PC-3 (cell line): ENCODE results near the gene CCL27. TPM values are rescaled to one million over a fixed set of nuclear protein-coding genes. Genes with fewer than 3 reads are reported as not detected.
A peak's percentile ranks its signal among the peaks of the same experiment; 100 is the strongest.

Source experiments
- ATAC-seq: fragments of 200-7000 bp; cut with Tn5 transposase; 2 replicates; pipeline ENCODE4 v1.9.1; 2020; ENCODE audit warnings: mild to moderate bottlenecking, moderate library complexity
- BruUV-seq: library from RNA; stranded (reverse); fragments of 400-500 nt; replicated peaks from 2 replicates; lab custom pipeline; 2021; lab: Mats Ljungman, UMichigan
- CTCF ChIA-PET: fragments of 300-600 bp; sonication (Branson Sonifier 250); formaldehyde crosslinking; loops from one replicate; lab custom pipeline; 2022; ENCODE audit warnings: antibody characterized with exemption; lab: Charles Lee
- POLR2A ChIA-PET: fragments of 300-600 bp; sonication (Branson Sonifier 250); formaldehyde crosslinking; loops from one replicate; lab custom pipeline; 2022; ENCODE audit warnings: antibody characterized with exemption; ENCODE audit not compliant: unreplicated experiment; lab: Charles Lee
- DNase-seq: peaks from one replicate; pipeline ENCODE4 v3.0.0-alpha.2; 2015
- H2AFZ ChIP-seq: fragments of 300-600 bp; sonication (generic); 2 replicates; pipeline ENCODE4 v1.6.0; 2016; ENCODE audit warnings: antibody characterized with exemption, low read length
- H3F3A ChIP-seq: fragments of 300-600 bp; sonication (generic); one replicate; pipeline ENCODE4 v1.6.0; 2017; ENCODE audit warnings: antibody characterized with exemption, low read length, control low read depth, mild to moderate bottlenecking; ENCODE audit not compliant: unreplicated experiment
- H3K27ac ChIP-seq: fragments of 300-600 bp; sonication (generic); 2 replicates; pipeline ENCODE4 v1.5.1; 2016; ENCODE audit warnings: mild to moderate bottlenecking, low read length
- H3K27me3 ChIP-seq: fragments of 300-600 bp; sonication (generic); 2 replicates; pipeline ENCODE4 v1.6.1; 2016; ENCODE audit warnings: low read length, mixed read lengths
- H3K36me3 ChIP-seq: fragments of 300-600 bp; sonication (generic); 2 replicates; pipeline ENCODE4 v1.6.1; 2016; ENCODE audit warnings: low read depth, mixed run types, low read length, mixed read lengths
- H3K4me1 ChIP-seq: fragments of 300-600 bp; sonication (generic); 2 replicates; pipeline ENCODE4 v1.5.1; 2016; ENCODE audit warnings: low read length; ENCODE audit not compliant: insufficient read depth
- H3K4me2 ChIP-seq: fragments of 300-600 bp; sonication (generic); 2 replicates; pipeline ENCODE4 v1.6.0; 2016; ENCODE audit warnings: low read length
- H3K4me3 ChIP-seq: fragments of 300-600 bp; sonication (generic); 2 replicates; pipeline ENCODE4 v1.5.1; 2016; ENCODE audit warnings: mild to moderate bottlenecking, low read length, mixed read lengths
- H3K79me2 ChIP-seq: fragments of 300-600 bp; sonication (generic); 2 replicates; pipeline ENCODE4 v1.6.1; 2017; ENCODE audit warnings: low read length, mixed read lengths
- H3K9ac ChIP-seq: fragments of 300-600 bp; sonication (generic); 2 replicates; pipeline ENCODE4 v1.6.0; 2016; ENCODE audit warnings: mild to moderate bottlenecking, low read length
- H3K9me2 ChIP-seq: fragments of 300-600 bp; sonication (generic); replicated peaks from 2 replicates; pipeline ENCODE4 v1.6.1; 2016; ENCODE audit warnings: mixed run types, low read length, mixed read lengths
- H3K9me3 ChIP-seq: fragments of 300-600 bp; sonication (generic); 2 replicates; pipeline ENCODE4 v1.6.1; 2016; ENCODE audit warnings: low read length, mixed read lengths
- H4K20me1 ChIP-seq: fragments of 300-600 bp; sonication (generic); 2 replicates; pipeline ENCODE4 v1.6.1; 2016; ENCODE audit warnings: low read length, mixed read lengths
- CTCF ChIP-seq: fragments of 300-600 bp; sonication (generic); conservative IDR thresholded peaks from 2 replicates; pipeline ENCODE4 v1.5.1; 2017; ENCODE audit warnings: antibody characterized with exemption, low read depth, mild to moderate bottlenecking, low read length
- EZH2 ChIP-seq: fragments of 300-600 bp; sonication (generic); IDR thresholded peaks from one replicate; pipeline ENCODE4 v1.6.1; 2017; ENCODE audit warnings: antibody characterized with exemption, mild to moderate bottlenecking, low read length; ENCODE audit not compliant: unreplicated experiment
- EZH2phosphoT487 ChIP-seq: fragments of 300-600 bp; sonication (generic); IDR thresholded peaks from 2 replicates; pipeline ENCODE4 v1.6.1; 2018; ENCODE audit warnings: mild to moderate bottlenecking, antibody characterized with exemption, low read length, borderline replicate concordance
- intact Hi-C: fragments of 100-400 bp; cut with micrococcal nuclease; formaldehyde crosslinking; loops from 2 replicates; pipeline ENCODE4 v1.9.0; 2023
- total RNA-seq: library from RNA; depleted of rRNA; stranded (reverse); fragments of >200 nt; gene quantifications from 2 replicates; pipeline ENCODE4 v1.2.3, GENCODE V29; 2014

CCL27 gene
- total RNA-seq, 1 experiment from 2014 or later: not detected

GRCh38 chr9:34647084-34647403, 15.4 kb downstream of the CCL27 start:
- no peak overlapping the region for H3K27ac ChIP-seq
- H3K9me3 ChIP-seq: no peaks in the 10 kb centered on the region
- H3K4me2 ChIP-seq: peak overlapping the region; percentile 92
- CTCF ChIA-PET: interaction anchor here (0.6 to 1.6 kb wide), 4 partner anchors 9 to 55 kb away, joined by 3 to 5 read pairs (median 3); partner anchors contain the start of gene SIGMAR1
- BruUV-seq: no TSS peak
- no peaks in the 10 kb centered on the region for H3K36me3 ChIP-seq
- peaks cover 17% of the 10 kb centered on the region; the same call in 1 of the 2 replicates for H3K4me1 ChIP-seq
- H3K27me3 ChIP-seq: no peaks in the 10 kb centered on the region
- peak overlapping the region; percentile 67 for H2AFZ ChIP-seq
- H4K20me1 ChIP-seq: no peaks in the 10 kb centered on the region
- TF ChIP-seq EZH2: no peak
- TF ChIP-seq CTCF: no peak
- TF ChIP-seq EZH2phosphoT487: no peak
- H3K4me3 ChIP-seq: peak overlapping the region; percentile 81
- intact Hi-C loops: no loop called here
- ATAC-seq (no peak), DNase-seq (no peak)
- no peaks in the 10 kb centered on the region for H3K9me2 ChIP-seq
- no peaks in the 10 kb centered on the region for H3F3A ChIP-seq
- POLR2A ChIA-PET: no interaction called here
- H3K79me2 ChIP-seq: peaks cover 10% of the 10 kb centered on the region; the same call in 1 of the 2 replicates
- H3K9ac ChIP-seq: peak overlapping the region; percentile 77

- Histone ChIP-seq H3K4me3 (peak within 1 kb of the TSS; percentile 81), H3F3A (no peaks in the 10 kb centered on the region), H3K4me2 (peak within 1 kb of the TSS; percentile 92), H3K9ac (peak within 1 kb of the TSS; percentile 77), H2AFZ (peak within 1 kb of the TSS; percentile 67), H3K27ac (no peak within 1 kb of the TSS), H3K79me2 (peaks cover 10% of the 10 kb centered on the region; the same call in 1 of the 2 replicates), H3K9me3 (no peaks in the 10 kb centered on the region), H3K27me3 (no peaks in the 10 kb centered on the region), H3K4me1 (peaks cover 13% of the 10 kb centered on the region; the same call in 1 of the 2 replicates), H3K9me2 (no peaks in the 10 kb centered on the region), H4K20me1 (no peaks in the 10 kb centered on the region), H3K36me3 (no peaks in the 10 kb centered on the region)
- DNase-seq (peak; percentile 67), ATAC-seq (peak; percentile 73)
- TF ChIP-seq EZH2phosphoT487 (no peak), CTCF (peak; percentile 51)
- CTCF ChIA-PET: interaction anchor here (0.6 to 1.6 kb wide), 4 partner anchors 9 to 56 kb away, joined by 3 to 5 read pairs (median 3); partner anchors contain the start of gene SIGMAR1
- POLR2A ChIA-PET: interaction anchor here (1.3 kb wide), 1 partner anchor 9 kb away, joined by 3 read pairs; the partner anchor contains the start of gene SIGMAR1
- BruUV-seq: TSS peak; percentile 49
- intact Hi-C loops: no loop called here
Observed at GRCh38 chr9:34646211-34647083, 16.0 kb downstream of the CCL27 start, which contains the start of gene GALT. Gene GALT (plus strand): TSS chr9:34646675. CDS start chr9:34646705, 30 bp downstream.
